HEK293 (cell line): ENCODE results near the gene QRICH1.

Experiments
- GFI1B ChIP-seq: fragments of 450-650 bp; formaldehyde crosslinking; IDR thresholded peaks from 2 replicates; pipeline ENCODE4 v1.5.1; 2016; ENCODE audit warnings: missing biosample characterization, missing genetic modification characterization
- GLI4 ChIP-seq: fragments of 450-650 bp; formaldehyde crosslinking; IDR thresholded peaks from 2 replicates; pipeline ENCODE4 v1.5.1; 2016; ENCODE audit warnings: missing biosample characterization, missing genetic modification characterization
- KLF10 ChIP-seq: fragments of 450-650 bp; IDR thresholded peaks from 2 replicates; pipeline ENCODE4 v1.5.1; 2018; ENCODE audit warnings: missing biosample characterization, mild to moderate bottlenecking, missing genetic modification characterization
- MEIS1 ChIP-seq: sonication (generic); formaldehyde crosslinking; IDR thresholded peaks from 2 replicates; pipeline ENCODE4 v1.8.1; 2022; ENCODE audit warnings: missing genetic modification reagents, mild to moderate bottlenecking, borderline replicate concordance
- PRDM4 ChIP-seq: fragments of 450-650 bp; formaldehyde crosslinking; IDR thresholded peaks from 2 replicates; pipeline ENCODE4 v1.5.1; 2017; ENCODE audit warnings: missing biosample characterization, missing genetic modification characterization
- TSHZ1 ChIP-seq: fragments of 450-650 bp; formaldehyde crosslinking; IDR thresholded peaks from 2 replicates; pipeline ENCODE4 v1.5.1; 2016; ENCODE audit warnings: missing biosample characterization, missing genetic modification characterization, borderline replicate concordance
- WT1 ChIP-seq: fragments of 450-650 bp; formaldehyde crosslinking; IDR thresholded peaks from 2 replicates; pipeline ENCODE4 v1.5.1; 2016; ENCODE audit warnings: missing biosample characterization, missing genetic modification characterization
- ZBTB17 ChIP-seq: fragments of 450-650 bp; formaldehyde crosslinking; IDR thresholded peaks from 2 replicates; pipeline ENCODE4 v1.5.1; 2016; ENCODE audit warnings: missing biosample characterization, missing genetic modification characterization
- ZBTB49 ChIP-seq: fragments of 450-650 bp; formaldehyde crosslinking; IDR thresholded peaks from 2 replicates; pipeline ENCODE4 v1.5.1; 2016; ENCODE audit warnings: missing biosample characterization, missing genetic modification characterization, low read depth
- ZBTB8A ChIP-seq: fragments of 450-650 bp; formaldehyde crosslinking; IDR thresholded peaks from 2 replicates; pipeline ENCODE4 v1.5.1; 2016; ENCODE audit warnings: missing biosample characterization, missing genetic modification characterization
- ZFP69B ChIP-seq: fragments of 450-650 bp; formaldehyde crosslinking; IDR thresholded peaks from 2 replicates; pipeline ENCODE4 v1.5.1; 2016; ENCODE audit warnings: missing biosample characterization, missing genetic modification characterization
- ZNF174 ChIP-seq: fragments of 450-650 bp; formaldehyde crosslinking; IDR thresholded peaks from 2 replicates; pipeline ENCODE4 v1.5.0; 2017; ENCODE audit warnings: missing biosample characterization, mild to moderate bottlenecking, missing genetic modification characterization
- ZNF184 ChIP-seq: fragments of 450-650 bp; IDR thresholded peaks from 2 replicates; pipeline ENCODE4 v1.5.1; 2018; ENCODE audit warnings: missing biosample characterization, mild to moderate bottlenecking, missing genetic modification characterization
- ZNF214 ChIP-seq: fragments of 450-650 bp; formaldehyde crosslinking; IDR thresholded peaks from 2 replicates; pipeline ENCODE4 v1.5.1; 2017; ENCODE audit warnings: missing biosample characterization, mild to moderate bottlenecking, missing genetic modification characterization, borderline replicate concordance
- ZNF354C ChIP-seq: fragments of 450-650 bp; formaldehyde crosslinking; IDR thresholded peaks from 2 replicates; pipeline ENCODE4 v1.5.1; 2016; ENCODE audit warnings: missing biosample characterization, missing genetic modification characterization, low read depth, borderline replicate concordance
- ZNF510 ChIP-seq: fragments of 450-650 bp; formaldehyde crosslinking; IDR thresholded peaks from 2 replicates; pipeline ENCODE4 v1.5.1; 2018; ENCODE audit warnings: mild to moderate bottlenecking, missing genetic modification characterization, missing biosample characterization; ENCODE audit not compliant: insufficient replicate concordance
- ZNF518A ChIP-seq: fragments of 450-650 bp; formaldehyde crosslinking; conservative IDR thresholded peaks from 2 replicates; pipeline ENCODE4 v1.5.1; 2016; ENCODE audit warnings: low read depth, missing biosample characterization, missing genetic modification characterization
- ZNF561 ChIP-seq: fragments of 450-650 bp; IDR thresholded peaks from 2 replicates; pipeline ENCODE4 v1.5.1; 2018; ENCODE audit warnings: missing biosample characterization, missing genetic modification characterization, borderline replicate concordance
- ZNF580 ChIP-seq: fragments of 450-650 bp; formaldehyde crosslinking; IDR thresholded peaks from 2 replicates; pipeline ENCODE4 v1.5.1; 2016; ENCODE audit warnings: missing biosample characterization, missing genetic modification characterization
- ZNF645 ChIP-seq: fragments of 450-650 bp; formaldehyde crosslinking; IDR thresholded peaks from 2 replicates; pipeline ENCODE4; 2016; ENCODE audit warnings: missing biosample characterization, missing genetic modification characterization
- ZNF785 ChIP-seq: fragments of 450-650 bp; formaldehyde crosslinking; IDR thresholded peaks from 2 replicates; pipeline ENCODE4 v1.5.1; 2016; ENCODE audit warnings: missing biosample characterization, missing genetic modification characterization
- ZNF791 ChIP-seq: fragments of 450-650 bp; formaldehyde crosslinking; IDR thresholded peaks from 2 replicates; pipeline ENCODE4 v1.5.1; 2016; ENCODE audit warnings: missing biosample characterization, missing genetic modification characterization
- ZNF792 ChIP-seq: fragments of 450-650 bp; formaldehyde crosslinking; IDR thresholded peaks from 2 replicates; pipeline ENCODE4 v1.5.1; 2016; ENCODE audit warnings: missing biosample characterization, missing genetic modification characterization

QRICH1 gene

GRCh38 chr3:49007771-49008528 is 85.9 kb downstream of the QRICH1 start (continued):
- TF ChIP-seq ZBTB49 (tag by site-specific recombination), result no peak
- 0 out of 2 replicates have a peak, but pooled peaks have one; percentile 3 for TF ChIP-seq GLI4 (tag by site-specific recombination)
- no peak for TF ChIP-seq ZNF174 (tag by site-specific recombination)
- TF ChIP-seq GFI1B (tag by site-specific recombination), result no peak
- no peak for TF ChIP-seq PRDM4
- TF ChIP-seq KLF10 (tag by site-specific recombination), result no peak; the same call in 1 of the 2 replicates
- no peak for TF ChIP-seq ZBTB17 (tag by site-specific recombination)
- TF ChIP-seq ZBTB8A (tag by site-specific recombination), result no peak
- TF ChIP-seq ZNF645 (tag by site-specific recombination), result no peak
- no peak for TF ChIP-seq ZNF214 (tag by site-specific recombination)
- TF ChIP-seq ZFP69B (tag by site-specific recombination), result no peak
- TF ChIP-seq ZNF791 (tag by site-specific recombination), result no peak
- TF ChIP-seq ZNF580 (tag by site-specific recombination), result no peak
- no peak for TF ChIP-seq ZNF561 (tag by site-specific recombination)
- no peak for TF ChIP-seq ZNF792 (tag by site-specific recombination)
- no peak for TF ChIP-seq ZNF354C (tag by site-specific recombination)
- no peak for TF ChIP-seq ZNF184
- no peak for TF ChIP-seq ZNF785 (tag by site-specific recombination)
- no peak for TF ChIP-seq ZNF510 (tag by site-specific recombination)
- no peak for TF ChIP-seq MEIS1 (CRISPR knock-in tag)
- TF ChIP-seq TSHZ1, result no peak
- no peak for TF ChIP-seq ZNF518A (tag by site-specific recombination)
- no peak for TF ChIP-seq WT1 (tag by site-specific recombination)
